Measurements from ENCODE around the gene FOXO1.

Gene FOXO1

DNA sequence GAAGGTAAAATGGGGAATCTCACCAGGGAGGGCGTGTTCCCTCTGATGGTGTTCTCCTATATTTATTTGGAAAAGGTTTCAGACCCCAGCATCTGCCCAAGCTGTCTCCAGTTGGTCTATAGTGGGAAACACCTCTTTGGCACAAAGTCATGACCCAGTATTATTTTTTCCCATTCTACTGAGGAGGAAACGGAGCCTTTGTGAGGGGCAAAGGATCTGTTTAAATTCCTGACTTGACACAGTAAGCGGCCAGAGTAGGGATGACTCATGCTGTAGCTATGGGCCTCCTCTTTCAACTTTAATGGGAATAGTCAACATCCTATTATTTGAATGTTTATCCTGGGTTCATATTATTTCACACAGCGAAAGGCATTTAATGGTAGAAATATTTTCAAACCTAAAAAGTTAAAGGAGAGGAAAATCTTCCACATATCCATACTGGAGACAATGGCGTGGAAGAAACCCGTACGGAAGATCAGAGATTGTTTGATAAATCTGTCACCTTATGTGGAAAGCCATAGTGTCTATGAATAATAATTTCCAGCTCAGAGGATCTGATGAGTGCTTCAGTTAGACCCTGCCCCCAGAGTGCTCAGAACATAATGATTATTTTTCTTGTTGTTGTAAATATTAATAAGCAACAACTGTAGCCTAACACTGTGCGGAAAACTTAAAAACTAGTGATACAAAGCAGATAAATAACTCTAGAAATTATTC, 126.0 kb downstream of the FOXO1 start:
- DNase-seq (ENCODE audit: low spot score) = no peak

- DNase-seq (ENCODE audit: low spot score) = no peak
Observed at GRCh38 chr13:40539576-40540327, 126.7 kb downstream of the FOXO1 start.

DNA sequence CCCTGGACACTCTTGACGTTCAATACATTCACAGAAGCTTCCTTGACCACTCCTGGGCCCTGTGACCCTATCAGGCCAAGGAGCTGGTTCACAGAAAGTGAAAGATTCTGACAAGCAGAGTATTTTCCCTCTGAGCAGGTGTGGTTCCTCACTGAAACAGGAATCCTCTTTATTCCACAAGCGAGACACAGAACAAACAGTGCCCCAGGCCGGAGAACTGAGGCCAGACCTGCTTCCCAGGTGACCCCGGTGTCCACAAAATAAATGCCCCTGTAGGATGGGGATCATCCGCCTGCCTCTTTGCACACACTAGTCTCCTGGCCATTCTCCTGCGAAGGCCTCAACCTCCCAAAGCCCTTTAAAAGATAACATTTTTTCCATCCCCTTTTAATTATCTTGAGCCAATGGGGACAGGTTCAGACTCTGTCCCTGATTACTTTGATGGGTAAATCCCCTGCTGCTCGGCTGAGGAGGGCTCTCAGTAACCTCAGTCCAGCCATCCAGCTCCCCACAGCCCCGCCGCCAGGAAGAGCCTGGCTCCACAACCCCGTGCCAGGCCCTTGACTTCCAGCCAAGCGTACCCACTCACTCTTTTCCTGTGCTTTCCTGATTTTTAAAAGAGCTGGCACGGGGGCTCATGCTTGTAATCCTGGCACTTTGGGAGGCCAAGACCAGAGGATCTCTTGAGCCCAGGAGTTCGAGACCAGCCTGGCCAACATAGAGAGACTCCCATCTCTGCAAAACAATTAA, 129.1 kb downstream of the FOXO1 start:
- DNase-seq (ENCODE audit: low spot score) = no peak

GRCh38 chr13:40536443-40537113, 129.9 kb downstream of the FOXO1 start:
- DNase-seq (ENCODE audit: low spot score) = no peak

DNA sequence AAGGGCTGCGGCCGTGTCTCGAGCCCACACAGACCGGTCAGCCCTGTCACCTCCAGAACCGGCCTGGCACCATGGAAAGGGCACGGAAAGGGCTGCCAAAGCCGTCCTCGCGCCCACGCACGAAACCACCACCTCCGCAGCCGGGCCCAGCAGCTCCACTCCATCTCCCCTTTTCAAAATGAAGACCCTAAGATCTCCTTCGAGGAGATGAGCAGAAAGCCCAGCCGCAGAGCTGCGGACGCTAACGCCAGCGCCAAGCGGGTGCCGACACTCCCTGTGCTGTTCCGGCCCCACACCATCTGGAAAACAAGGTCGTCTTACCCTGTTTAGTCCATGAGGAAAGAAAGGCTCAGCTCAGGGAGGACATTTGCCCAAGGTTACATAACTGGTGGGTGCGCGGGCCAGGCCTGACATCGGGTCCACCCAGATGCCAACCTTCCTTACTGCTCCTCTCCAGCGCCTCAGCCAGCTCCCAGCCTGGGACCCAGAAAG, 131.1 kb downstream of the FOXO1 start:
- no peak for DNase-seq (ENCODE audit: low spot score)

- no peak for DNase-seq (ENCODE audit: low spot score)
Observed at GRCh38 chr13:40534456-40534855, 132.0 kb downstream of the FOXO1 start.

DNA sequence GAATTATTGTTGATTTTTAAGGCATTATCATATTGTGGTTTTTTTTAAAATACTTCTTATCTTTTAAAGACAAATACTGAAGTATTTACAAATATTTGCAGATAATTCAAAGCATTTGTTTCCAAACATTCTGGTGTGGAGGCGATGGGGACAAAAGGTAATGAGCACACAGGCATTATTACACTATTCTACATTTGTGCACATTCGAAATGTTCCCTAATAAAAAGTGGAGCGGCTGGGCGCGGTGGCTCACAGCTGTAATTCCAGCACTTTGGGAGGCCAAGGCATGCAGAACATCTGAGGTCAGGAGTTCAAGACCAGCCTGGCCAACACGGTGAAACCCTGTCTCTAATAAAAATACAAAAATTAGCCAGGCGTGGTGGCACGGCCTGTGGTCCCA, 133.4 kb downstream of the FOXO1 start:
- DNase-seq (ENCODE audit: low spot score) = no peak

DNA sequence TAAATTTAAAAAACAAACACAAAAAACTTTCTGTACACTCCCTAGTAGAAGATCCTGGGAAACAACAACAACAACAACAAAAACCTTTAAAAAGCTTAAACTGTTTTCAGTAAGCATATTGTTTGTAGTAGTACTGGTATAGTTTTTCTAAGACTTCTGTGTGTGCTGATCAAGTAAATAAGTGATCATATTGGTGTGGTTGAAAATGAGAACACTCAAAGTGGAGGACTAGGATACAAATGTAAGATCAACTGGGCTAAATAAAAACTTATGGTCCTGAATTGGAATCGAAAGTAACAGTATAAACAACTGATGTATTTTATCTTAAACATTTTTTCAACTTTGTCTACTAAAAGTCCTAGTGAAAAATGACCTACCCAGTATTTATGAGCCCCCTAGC, 135.5 kb downstream of the FOXO1 start:
- DNase-seq (ENCODE audit: low spot score) = no peak

DNA sequence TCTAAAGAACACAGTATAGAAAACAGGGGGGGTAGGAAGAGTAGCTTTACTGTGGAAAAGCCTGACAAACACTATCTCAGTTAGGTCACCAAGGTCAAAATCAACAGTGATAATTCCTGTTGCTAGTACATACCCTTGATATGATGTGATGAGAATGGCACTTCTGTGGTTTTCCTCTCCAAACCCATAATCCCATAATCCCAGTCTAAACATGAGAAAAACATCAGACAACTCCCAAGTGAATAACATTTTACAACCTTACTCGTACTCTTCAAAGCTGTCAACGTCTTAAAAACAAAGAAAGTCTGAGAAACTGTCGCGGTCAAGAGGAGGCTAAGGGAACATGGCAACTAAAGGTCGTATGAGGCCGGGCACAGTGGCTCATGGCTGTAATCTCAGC, 137.6 kb downstream of the FOXO1 start:
- DNase-seq (ENCODE audit: low spot score) = no peak

DNA sequence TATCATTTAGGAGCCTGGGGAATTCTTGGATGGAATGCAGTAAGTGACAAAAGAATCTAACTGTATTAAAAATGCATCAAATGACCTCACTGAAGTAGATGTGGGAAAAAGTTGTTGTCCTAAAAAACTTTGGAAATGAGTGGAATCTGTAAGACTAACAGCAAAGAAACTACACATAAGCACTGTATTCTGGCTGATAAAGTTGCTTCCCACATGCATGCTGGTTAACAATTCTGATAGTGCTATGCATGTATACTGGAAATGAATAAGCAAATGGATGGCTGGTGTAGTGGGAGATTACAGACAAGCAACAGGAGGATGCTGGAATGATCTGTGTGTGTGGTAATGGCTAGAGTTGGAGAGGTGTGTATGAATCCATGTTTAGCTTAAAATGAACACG, 138.5 kb downstream of the FOXO1 start:
- no peak for DNase-seq (ENCODE audit: low spot score)

DNA sequence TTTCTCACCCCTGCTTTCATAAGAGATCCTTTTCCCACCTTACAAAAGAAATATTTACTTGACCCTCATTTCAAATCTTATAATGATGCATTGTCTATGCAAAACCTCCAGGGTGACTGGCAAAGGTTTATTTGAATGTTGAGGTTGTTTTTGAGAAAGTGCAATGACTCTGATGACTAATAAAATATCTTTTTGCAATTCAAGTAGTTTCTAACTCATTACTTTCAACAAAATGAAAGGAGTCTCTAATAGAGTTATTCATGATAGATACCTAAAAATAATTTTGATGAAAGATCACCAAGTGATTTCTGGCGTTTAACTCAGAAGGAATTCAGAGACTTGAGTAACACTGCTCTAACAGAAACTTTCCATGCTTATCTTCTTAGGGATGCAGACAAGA, 144.2 kb downstream of the FOXO1 start:
- DNase-seq (ENCODE audit: low spot score) = no peak

GRCh38 chr13:40520916-40521315, 145.5 kb downstream of the FOXO1 start:
- DNase-seq (ENCODE audit: low spot score) = no peak

DNA sequence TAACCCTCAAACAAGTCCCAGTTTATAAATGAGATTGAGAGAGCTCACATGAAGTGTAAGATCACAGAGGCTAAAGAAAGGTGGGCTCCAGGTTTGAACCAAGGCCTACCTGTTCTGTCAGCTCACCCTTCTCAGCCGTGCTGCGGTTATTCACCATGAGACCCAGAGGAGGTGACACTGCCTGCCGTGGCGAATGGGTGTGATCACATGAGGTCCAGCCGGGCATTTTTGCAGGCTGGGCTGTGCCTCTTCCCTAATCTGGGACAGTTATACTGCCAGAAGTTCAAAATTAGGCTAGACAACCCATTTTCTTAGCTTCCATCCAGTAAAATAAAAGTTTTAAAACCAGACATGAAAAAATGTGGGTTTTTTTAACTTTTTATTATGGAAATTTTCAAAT, 146.8 kb downstream of the FOXO1 start:
- DNase-seq (ENCODE audit: low spot score) = no peak

DNA sequence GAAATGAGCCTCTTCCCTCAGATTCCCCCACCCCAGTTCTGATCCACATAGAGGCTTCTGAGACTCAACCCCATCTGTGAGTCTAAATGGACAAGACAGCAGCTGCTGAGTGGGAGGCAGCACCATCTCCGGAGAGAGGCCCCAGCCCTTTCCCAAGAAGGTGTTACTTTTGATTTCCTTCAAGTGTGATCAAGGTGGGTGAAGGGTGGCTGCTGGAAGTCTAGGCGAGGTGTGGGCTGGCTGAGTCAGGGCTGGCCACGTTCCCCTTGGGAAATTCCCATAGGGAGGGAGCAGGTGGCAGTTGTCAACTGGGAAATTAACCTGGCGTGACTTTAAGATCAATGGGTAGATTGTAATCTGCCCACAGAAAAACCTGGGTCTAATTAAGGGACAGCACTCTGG, 148.0 kb downstream of the FOXO1 start:
- DNase-seq (ENCODE audit: low spot score) = no peak

DNA sequence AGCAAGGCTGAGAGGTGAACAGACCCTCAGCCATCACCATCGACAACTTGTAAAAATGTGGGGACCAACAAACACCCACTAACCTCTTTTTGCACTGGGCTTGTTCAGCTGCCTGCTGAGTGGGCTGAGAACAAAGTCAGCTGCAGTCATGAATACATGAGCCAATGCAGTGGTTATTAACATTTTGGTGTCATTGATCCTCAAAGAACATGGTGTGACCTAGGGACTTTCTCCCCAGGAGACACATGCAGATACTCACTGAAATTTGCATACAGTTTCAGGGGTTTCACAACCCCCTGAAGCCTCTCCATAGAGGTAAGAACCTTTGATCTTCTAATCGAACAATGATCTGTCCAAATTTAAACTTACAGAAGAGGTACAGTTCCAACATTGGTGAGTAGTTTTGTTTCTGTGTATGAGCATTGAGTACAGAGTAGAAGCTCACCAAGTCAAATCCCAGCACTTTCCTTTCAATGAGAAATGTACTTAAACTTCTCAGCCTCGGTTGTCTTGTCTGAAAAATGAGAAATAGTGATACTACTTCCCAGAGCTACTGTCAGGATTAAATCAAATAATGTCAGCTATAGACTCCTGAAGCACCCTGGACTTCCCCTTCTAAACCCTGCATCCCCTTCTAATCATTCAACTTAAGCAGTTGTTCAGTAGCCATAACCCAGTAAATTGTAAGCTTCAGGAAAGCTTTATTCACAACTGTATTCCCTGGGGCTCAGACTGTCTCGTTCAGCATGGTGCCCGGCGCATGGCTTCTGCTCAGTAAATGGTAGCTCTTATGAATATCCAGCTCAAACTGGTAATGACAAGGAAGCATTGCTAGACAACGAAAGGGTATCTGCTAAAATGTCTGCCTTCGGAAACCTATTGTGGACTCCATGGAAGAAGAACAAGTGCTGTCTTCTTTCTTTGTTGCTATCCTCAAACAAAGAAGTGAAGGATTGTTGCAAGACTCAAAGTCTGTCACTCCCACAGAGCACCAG, 148.7 kb downstream of the FOXO1 start:
- no peak for DNase-seq (ENCODE audit: low spot score)

DNA sequence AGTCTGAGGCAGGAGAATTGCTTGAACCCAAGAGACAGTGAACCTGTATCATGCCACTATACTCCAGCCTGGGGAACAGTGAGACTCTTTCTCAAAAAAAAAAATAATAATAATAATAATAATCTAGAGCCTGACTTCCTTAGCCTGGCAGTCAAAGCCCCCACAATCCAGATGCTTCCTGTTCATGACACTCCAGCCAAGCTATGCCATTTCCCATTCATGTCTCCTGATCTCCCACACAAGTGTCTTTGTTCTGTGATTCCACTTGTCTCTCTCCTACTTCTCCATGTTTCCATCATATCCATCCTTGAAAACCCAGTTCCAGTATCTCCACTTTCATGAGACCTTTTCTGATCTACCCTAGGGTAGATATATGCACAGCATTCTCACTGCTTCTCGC, 150.7 kb downstream of the FOXO1 start:
- no peak for DNase-seq (ENCODE audit: low spot score)

DNA sequence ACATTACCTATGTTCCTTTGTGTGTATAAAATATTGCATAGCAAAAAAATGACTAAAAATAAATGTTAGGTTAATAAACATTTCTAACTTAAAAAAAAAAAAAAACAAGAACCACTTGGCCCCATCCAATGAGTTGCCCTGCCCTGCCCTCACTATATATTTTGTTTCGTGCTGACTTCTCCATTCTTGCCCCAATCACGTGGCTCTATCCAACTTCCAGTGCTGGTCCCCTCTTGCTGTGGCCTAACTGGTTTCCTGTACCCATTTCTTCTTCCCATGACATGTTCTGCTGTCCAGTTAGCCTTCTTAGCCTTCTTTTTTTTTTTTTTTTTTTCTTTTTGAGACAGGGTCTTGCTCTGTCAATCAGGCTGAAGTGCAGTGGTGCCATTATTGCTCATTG, 151.6 kb downstream of the FOXO1 start:
- no peak for DNase-seq (ENCODE audit: low spot score)

DNA sequence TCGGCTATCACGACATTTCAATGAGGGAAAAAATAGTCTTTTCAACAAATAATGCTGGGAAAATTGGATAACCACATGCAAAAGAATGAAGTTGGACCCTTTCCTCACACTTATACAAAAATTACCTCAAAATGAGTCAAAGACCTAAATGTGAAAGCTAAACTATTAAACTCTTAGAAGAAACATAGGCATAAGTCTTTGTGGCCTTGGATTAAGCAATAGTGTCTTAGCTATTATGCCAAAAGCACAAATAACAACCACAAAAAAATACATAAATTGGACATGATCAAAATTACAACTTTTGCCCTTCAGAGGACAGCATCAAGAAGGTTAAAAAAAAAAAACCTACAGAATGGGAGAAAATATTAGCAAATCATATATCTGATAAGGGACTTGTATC, 156.6 kb downstream of the FOXO1 start:
- DNase-seq (ENCODE audit: low spot score) = no peak

DNA sequence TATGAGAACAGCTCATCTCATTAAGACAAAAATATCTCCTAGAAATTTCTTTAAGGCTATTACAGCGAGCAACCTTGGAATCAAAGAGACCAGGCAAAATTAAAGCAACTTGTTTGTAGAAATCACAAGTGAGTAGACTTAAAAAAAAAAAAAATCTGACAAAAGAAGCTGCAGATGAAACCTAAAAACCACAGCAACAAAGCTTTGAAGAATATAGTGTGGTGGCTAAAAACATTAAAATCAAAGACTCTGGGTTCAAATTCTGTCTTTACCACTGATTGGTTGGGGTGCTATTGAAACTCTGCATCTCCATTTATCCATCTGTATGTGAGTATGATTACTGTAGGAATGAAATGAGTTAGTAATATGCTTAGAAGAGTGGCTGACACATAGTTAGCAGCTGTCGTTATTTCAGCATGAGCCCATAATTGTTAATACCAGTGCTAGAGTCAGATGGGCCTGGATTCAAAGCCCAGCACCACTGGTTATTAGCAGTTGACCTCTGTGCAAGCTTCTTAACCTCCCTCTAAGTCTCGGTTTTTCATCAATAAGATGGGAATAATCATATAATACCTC, 157.6 kb downstream of the FOXO1 start:
- DNase-seq (ENCODE audit: low spot score) = no peak

DNA sequence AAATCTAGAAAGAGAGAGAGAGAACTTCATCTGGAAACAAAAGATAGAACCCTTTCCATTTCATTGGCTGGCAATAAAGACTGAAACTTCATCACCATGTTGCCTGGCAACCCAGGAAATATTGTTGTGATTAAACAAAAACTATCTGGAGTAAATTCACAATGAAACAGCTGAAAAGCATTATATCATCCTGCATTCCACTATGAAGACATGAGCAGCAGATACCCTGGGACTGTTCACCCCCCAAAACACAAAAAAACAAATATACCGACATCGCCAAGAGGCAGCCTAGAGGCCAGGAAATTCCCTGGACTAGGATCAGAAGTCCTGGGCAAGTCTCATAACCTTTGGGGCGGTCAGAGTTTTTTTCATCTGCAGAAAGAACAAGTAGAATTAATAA, 158.3 kb downstream of the FOXO1 start:
- DNase-seq (ENCODE audit: low spot score) = no peak

All from Ammon's horn (tissue), 1 donor.